WTC11 (cell line): ENCODE measurements around the gene PFKFB3.

Source experiments
- AFF4 ChIP-seq: sonication (generic); formaldehyde crosslinking; IDR thresholded peaks from 2 replicates; pipeline ENCODE4 v1.8.1; 2023; ENCODE audit warnings: mild to moderate bottlenecking, missing genetic modification reagents, borderline replicate concordance
- CTCF ChIP-seq: fragments of 200-600 bp; IDR thresholded peaks from 2 replicates; pipeline ENCODE4 v1.8.0; 2022; ENCODE audit warnings: antibody characterized with exemption
- NR1H2 ChIP-seq: sonication (generic); formaldehyde crosslinking; IDR thresholded peaks from 2 replicates; pipeline ENCODE4 v1.9.0; 2021; ENCODE audit warnings: mild to moderate bottlenecking, moderate library complexity, missing genetic modification reagents
- ZNF121 ChIP-seq: sonication (generic); formaldehyde crosslinking; IDR thresholded peaks from 2 replicates; pipeline ENCODE4 v1.8.0; 2023; ENCODE audit warnings: missing genetic modification reagents
- ZSCAN18 ChIP-seq: fragments of 250-450 bp; sonication (Bioruptor Pico); IDR thresholded peaks from 2 replicates; pipeline ENCODE4 v2.1.2; 2022; ENCODE audit warnings: mild to moderate bottlenecking, moderate library complexity

- TF ChIP-seq ZSCAN18 (CRISPR knock-in tag) = no peak
- TF ChIP-seq CTCF = no peak
- no peak for TF ChIP-seq NR1H2 (CRISPR knock-in tag)
- no peak for TF ChIP-seq ZNF121 (CRISPR knock-in tag)
- TF ChIP-seq AFF4 (CRISPR knock-in tag) = no peak
Measured at GRCh38 chr10:6259153-6259552, 56.4 kb downstream of the PFKFB3 start.
